Measurements from ENCODE around the gene KIAA0586.
"Not testable (repeated sequence)": the region's sequence is repeated elsewhere in the genome, so short reads cannot be mapped to it uniquely, and the experiment has no call there.

The KIAA0586 gene

DNA sequence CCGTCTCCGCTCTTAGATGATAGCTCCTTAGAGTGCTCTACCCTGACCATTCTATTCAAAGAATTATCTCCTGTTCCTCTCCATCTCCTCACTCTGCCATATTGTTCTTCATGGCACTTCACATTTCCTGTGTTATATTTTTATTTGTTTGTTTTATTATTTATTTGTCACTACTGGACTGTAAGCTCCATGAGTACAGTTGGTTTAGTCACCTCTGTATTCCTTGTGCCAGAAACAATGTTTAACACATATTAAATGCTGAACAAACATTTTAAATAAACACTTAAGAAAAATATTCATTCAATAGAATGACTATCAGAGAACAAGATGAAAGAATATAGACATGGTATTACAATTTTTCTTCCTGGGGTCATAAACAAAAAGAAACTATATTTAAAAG is 35.6 kb downstream of the KIAA0586 start:
- DNase-seq (ENCODE audit: low spot score) = no peak

DNA sequence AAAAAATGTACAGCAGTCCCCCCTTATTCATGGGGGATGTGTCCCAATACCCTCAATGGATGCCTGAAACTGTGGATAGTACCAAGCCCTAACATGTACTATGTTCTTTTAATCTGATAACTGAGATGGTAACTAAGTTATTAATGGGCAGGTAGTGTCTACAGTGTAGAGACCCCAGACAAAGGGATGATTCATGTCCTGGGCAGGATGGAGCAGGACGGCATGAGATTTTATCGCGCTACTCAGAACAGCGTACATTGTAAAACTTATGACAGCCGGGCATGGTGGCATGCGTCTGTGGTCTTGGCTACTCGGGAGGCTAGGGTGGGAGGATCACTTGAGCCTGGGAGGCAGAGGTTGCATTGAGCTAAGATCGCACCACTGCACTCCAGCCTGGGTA is 37.1 kb downstream of the KIAA0586 start:
- no peak for DNase-seq (ENCODE audit: low spot score)

DNA sequence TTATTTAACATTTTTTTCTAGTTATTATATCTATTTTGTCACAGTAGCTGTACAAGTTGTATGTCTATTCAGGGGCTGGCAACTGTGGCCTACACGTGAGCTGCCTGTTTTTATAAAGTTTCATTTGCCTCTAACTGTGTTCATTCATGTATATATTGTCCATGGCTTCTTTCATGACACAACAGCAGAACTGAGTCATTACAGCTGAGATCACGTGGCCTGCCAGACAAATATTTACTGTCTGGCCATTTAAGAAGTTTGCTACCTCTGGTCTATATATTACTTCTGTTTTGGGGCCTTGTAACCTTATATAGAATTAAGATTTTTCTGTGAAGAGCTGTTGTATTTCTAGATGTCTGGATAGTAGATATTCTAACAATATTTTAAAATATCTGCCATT is 37.9 kb downstream of the KIAA0586 start:
- DNase-seq (ENCODE audit: low spot score) = no peak

DNA sequence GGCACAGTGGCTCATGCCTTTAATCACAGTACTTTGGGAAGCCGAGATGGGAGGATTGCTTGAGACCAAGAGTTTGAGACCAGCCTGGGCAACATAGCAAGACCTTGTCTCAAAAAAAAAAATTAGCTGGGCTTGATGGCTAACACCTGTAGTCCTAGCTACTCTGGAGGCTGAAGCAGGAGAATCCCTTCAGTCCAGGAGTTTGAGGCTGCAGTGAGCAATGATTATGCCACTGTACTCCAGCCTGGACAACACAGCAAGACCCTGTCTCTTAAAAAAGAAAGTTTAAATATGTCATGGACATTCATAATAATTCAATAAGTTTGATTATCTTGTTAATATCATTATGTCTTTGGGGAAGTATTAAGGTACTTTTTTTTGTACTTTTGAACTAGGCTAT is 38.9 kb downstream of the KIAA0586 start:
- no peak for DNase-seq (ENCODE audit: low spot score)

DNA sequence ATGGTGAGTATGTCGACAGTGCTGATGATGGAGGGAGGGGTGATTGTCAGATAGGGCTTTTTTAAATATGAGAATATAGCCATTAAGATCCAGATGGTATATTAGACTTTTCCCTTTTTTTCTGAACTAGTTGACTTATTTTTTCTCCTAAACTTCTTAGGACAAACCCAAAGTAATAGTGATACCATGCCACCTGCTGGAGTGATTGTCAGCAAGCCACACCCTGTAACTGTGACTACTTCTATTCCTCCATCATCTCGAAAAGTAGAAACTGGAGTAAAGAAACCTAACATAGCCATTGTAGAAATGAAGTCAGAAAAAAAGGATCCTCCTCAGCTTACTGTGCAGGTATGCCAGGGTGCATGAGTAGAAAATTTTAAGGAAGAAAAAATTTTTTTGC is 40.1 kb downstream of the KIAA0586 start:
- DNase-seq (ENCODE audit: low spot score) = no peak

DNA sequence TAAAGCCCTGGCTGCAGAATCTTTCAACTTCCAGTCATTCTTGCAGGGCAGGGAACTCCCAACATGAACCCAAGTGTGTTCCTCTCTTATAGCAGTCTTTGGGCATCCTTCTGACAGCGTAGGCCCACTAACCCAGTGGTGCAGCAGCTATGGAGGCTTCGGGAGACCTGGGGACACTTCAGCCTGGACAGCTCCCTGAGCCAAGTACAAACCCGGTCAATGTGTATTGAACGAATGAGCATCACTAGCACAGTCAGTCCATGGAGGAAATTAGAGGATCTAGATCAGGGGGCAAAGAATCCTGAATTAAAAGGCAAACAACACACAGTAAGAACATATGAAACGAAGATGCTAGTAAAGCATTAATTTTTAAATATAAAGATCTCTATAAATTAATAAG is 41.8 kb downstream of the KIAA0586 start:
- no peak for DNase-seq (ENCODE audit: low spot score)

DNA sequence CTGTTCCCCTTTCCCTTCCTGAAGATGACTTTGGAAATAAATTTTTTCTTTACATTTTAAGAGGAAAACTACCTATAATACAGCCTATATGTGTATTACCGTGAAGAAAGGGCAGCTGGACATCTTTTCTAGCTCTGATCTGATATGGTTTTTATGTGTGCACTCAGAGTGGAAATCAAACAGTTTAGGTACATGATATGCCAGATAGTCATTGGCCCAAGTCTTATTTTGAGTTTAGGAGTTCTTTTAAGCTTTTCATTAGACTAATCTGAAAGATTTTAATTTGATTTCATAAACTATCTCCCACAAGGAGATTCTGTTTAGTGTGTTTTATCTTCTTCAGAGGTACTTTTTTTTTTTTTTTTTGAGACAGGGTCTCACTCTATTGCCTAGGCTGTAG is 48.8 kb downstream of the KIAA0586 start:
- no peak for DNase-seq (ENCODE audit: low spot score)

DNA sequence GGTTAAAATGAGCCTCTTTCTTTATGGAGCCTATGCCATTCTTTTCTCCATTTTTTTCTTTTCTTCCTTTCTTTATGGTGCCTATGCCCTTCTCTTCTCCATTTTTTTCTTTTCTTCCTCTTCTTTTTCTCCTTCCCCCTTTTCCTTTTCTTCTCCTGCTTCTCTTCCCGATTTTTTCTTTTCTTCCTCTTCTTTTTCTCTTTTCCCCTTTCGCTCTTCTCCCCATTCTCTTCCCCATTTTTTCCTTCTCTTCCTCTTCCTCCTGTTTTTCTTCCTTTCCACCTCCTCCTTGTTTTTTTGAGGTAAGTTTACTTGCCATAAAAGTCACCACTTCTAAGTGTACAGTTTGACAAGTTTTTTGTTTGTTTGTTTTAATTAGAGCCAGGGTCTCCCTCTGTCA is 50.1 kb downstream of the KIAA0586 start:
- DNase-seq (ENCODE audit: low spot score) = no peak

DNA sequence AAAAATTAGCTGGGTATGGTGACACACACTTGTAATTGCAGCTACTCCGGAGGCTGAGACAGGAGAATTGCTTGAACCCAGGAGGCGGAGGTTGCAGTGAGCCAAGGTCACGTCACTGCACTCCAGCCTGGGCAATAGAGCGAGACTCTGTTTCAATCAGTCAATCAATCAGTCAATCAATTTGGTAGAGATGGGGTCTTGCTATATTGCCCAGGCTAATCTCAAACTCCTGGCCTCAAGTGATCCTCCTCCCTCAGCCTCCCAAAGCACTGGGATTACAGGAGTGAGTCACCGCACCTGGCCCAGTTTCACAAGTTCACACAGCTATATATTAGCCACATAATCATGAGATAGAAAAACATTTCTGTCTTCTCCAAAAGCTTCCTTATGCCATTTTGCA is 50.8 kb downstream of the KIAA0586 start:
- not testable (repeated sequence) for DNase-seq (ENCODE audit: low spot score)

DNA sequence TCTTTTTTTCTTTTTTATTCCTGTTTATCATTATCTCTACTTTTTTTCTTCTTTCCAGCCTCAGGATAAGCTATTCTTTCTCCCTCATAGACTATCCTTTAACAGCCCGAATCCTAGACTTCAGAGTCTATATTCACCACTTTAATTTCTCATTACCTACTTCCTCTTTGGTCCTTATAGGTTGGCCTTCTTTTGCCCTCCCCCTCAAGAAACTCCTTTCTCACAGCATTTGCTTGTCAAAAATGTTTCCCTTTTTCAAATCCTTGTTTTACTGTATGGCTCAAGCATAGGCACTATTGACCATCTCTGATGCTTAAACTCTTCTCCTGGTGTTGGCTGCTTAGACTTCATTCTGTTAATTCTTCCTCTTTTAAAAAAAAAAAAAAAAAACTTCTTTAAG is 52.5 kb downstream of the KIAA0586 start:
- DNase-seq (ENCODE audit: low spot score) = no peak

DNA sequence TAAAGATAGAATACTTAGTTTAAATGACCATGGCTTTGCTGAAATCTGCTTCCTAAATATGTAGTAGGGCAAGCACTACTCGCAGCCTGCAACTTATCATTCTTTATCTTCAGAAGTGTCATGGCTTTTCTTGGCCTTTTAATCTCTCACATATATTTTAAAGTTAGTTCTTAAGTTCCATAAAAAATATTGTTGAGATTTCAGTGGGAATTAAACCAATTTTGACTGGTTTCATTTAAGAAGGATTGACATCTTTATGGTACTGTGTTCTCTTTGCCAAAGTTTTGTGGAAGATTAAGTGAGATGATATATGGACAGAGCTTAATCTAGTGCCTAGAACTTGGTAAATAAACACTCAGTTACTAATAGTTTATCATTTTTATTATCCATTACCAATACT is 56.7 kb downstream of the KIAA0586 start:
- DNase-seq (ENCODE audit: low spot score) = no peak

DNA sequence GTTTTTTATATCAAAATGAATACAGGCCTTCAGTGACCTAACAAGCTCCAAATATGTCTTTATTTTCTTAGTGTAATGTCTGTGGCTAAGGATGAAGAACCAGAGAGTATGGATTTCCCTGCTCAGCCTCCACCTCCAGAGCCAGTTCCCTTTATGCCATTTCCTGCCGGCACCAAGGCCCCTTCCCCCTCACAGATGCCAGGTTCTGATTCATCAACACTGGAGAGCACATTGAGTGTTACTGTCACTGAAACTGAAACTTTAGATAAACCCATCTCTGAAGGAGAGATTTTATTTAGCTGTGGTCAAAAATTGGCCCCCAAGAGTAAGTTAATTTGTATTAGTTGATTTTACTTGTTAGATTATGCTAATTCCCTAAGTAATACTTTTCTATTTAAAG is 61.0 kb downstream of the KIAA0586 start:
- DNase-seq (ENCODE audit: low spot score) = no peak

DNA sequence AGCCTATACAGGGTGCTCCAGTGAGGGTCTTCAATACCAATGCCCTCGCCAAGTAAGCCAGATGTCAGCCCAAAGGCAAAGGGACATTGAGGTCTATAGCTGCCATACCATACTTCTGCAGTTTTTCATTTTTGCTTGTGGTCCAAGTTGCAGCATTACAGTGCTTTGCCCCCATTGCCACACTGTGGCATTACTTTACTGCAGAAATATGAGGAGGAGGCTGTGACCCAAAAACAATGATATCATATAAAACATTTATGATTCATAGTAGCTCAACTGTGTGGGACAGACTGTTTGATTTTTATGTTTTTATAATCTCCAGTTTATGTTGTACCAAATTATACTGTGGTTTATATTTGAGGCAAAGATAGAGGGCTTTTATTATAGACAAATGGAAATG is 64.1 kb downstream of the KIAA0586 start:
- DNase-seq (ENCODE audit: low spot score) = no peak

DNA sequence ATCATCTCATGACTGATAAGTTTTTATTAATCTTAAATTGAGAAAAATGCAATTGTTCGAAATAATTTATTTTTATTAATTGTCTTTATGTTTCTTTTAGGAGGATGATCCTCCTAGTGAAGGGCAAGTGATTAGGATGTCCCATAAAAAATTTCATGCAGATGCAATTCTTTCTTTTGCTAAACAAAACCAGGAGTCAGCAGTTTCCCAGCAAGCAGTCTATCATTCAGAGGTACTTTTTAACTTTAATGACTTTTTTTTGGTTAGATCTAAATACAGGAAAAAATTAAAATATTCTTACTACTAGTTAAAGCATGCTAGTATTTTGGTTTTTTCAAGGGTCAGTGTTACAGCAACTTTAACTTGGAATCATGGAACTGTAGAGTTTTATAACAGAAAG is 64.5 kb downstream of the KIAA0586 start:
- no peak for DNase-seq (ENCODE audit: low spot score)

DNA sequence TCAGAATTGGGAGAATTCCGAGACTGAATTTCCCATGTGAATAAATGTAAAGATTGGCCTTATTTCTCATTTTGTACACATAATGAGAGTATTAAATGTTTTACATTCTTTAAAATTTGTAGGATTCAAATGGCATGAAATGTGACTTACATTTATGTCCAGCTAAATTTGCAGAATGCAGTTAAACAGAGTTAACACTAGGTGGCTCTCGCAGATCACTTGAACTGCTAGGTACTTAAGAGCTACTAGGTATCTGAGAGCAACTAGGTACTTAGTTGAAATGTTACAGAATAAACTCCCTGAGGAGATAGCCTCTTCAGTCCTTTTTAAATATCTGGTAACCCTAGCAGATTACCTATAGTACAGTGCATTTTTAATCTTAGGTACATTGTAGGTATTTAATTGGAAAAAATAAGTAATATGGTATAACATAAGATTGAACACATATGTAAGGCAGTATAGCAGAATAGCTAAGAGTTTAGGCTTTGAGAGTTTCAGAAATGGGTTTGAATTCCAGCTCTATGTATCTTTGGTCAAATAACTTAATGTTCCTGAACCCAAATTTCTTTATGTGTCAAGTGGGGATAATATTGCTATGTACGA is 73.8 kb downstream of the KIAA0586 start:
- DNase-seq (ENCODE audit: low spot score) = peak; percentile 62

DNA sequence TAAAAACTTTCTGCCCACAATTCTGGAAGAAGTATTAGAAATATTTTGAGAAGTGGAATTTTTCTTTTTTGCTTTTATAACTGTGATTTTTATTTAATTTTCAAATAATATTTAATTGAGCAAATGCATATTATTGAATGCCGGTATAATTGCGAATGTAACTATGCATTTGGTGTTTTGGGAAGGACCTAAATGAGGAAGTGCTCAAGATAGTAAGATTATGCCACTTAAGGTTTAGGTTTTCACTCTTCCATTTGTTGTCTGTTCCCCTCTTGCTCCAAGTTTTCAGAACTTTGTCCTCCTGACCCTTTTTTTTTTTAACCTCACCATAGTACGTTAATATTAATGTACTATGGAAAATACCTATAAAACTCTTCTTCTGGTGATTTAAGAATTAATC is 85.8 kb downstream of the KIAA0586 start:
- DNase-seq (ENCODE audit: low spot score) = no peak

DNA sequence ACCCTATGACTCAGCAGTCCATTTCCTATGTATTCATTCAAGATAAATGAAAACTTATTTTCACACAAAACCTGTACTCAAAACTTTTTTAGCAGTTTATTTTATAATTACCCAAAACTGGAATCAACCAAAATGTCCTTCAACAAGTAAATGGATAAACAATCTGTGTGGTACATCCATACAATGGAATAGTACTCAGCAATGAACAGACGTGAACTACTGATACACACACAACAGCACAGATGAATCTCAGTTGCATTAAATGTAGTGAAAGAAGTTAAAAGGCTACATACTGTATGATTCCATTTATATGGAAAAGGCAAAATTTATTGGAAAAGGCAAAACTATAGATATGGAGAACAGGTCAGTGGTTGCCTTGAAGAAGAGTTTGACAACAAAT is 90.1 kb downstream of the KIAA0586 start:
- DNase-seq (ENCODE audit: low spot score) = no peak

DNA sequence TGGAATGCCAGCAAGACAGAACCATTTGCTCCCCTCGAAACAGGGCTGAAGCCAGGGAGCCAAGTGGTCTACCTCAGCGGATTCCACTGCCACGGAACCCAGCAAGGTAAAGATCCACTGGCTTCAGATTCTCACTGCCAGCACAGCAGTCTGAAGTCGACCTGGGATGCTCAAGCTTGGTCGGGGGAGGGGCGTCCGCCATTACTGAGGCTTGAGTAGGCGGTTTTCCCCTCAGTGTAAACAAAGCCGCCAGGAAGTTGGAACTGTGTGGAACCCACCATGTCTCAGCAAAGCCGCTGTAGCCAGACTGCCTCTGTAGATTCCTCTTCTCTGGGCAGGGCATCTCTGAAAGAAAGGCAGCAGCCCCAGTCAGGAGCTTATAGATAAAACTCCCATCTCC is 98.2 kb downstream of the KIAA0586 start:
- DNase-seq (ENCODE audit: low spot score) = not testable (repeated sequence)

DNA sequence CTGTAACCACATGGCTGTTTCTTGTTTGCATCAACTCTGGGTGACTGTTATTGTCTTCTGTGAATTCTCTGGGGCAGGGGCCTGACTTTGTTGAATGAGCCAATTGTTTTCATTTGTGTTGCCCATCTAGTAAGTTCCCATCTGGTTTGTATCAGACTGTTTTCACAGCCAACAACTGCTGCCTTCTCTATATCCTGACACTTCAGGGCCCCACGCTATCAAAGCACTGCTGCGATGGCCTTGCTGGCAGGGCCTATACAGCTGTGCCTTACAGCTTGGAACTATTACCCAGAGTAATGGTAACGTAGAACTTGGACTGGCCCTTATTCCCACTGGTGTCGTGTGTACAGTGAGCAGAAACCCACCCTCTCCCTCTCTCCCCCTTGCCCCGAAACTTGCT is 105.9 kb downstream of the KIAA0586 start:
- DNase-seq (ENCODE audit: low spot score) = peak; percentile 59

DNA sequence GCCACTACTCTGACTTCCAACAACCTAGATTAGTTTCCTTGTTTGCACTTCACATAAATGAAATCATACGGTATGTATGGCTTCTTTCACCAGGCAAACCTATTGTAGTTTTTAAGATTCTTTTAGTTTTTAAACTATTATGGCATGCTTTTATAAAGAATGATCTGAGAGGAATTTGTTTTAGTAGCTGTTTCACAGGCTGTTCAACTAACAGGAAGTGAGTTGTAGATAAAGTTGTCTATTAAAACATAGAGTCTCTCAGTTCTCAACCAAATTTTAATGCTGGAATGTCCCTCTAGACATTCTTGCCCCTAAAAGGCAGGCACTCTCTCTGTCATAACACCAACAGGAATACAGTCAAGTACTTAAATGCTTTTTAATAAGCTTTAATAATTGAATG is 107.5 kb downstream of the KIAA0586 start:
- no peak for DNase-seq (ENCODE audit: low spot score)

DNA sequence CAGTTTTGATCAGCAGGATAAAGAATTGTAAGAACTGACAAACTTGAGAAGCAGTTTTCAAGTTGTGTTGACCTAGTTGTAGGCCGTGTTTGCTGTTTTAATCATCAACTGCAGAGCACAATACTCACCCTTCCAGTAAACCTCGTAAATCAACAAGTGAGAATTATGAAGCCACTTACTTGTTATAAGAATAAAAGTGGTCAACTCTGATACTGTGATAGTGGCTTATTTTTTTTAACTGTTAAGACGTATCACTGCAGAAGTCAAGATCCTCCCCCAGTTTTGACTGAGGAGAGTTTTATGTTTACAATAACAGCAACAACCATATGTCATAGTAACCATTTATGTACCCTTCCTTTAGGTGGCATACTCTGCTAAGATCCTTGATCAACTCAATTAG is 109.5 kb downstream of the KIAA0586 start:
- no peak for DNase-seq (ENCODE audit: low spot score)

DNA sequence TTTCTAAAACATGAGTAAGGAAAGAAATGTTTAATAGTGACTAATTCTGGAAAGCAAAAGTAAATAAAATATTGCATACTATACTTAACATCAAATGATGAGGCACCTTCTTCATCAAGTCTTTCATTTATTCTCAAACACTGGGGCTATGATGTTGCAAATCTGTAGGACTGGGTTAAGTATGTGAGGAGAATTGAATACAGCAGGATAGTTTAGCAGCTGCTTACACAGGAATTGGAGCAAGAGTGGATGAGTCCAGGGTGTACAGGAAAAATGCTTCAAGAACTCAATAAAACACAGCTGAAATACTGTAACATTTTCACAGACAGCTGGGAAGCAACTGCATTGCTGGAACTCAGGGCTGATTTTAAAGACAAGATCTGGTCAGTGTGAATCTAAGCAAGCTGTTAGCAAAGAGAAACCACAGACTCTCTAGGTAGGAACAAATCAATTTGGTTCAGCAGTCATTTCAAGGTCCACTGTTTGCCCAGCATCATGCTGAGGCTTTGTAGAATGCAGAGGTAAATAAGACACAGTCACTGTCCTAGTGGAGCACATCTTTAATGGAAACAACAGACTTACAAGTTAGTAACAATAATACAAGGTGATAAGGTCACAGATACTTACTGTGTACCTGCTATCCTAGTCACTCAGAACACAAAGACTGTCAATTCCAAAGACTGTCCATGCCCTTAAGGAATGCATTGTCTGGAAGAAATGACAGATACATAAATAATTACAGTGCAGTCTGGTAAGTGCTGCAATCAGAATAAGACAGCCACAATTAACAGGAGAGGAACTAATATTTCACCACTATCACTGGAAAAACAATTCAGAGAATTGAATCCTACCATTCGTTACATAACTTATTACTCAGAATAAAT is 113.5 kb downstream of the KIAA0586 start:
- no peak for DNase-seq (ENCODE audit: low spot score)

DNA sequence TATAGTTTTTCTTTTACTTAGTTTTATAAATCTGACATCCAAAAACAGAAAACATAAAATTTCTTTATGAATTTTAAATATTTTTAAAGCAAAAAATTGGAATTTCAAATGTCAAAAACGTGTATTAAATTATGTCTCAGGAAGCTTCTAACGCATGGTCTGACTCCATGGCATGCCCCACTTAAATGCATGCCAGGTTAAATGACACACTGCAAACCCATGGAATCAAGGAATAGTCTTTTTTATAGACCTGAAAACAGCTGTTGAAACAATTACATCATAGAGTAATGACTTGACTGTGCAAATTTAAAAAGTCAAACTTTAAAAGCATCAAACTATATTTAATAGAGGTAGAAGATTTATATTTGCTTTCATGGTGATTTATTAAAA is 114.1 kb downstream of the KIAA0586 start:
- no peak for DNase-seq (ENCODE audit: low spot score)
